Retinal pigment epithelial cell (primary cell): Measurements from ENCODE around the gene WFDC1.

Source experiments
- DNase-seq: peaks from one replicate; pipeline ENCODE4 v3.0.0-alpha.2; 2010; ENCODE audit warnings: low read depth
- H3K4me3 ChIP-seq: 2 replicates; pipeline ENCODE4 v1.5.1; 2011; ENCODE audit warnings: mild to moderate bottlenecking, low read length, control low read depth, moderate library complexity
- CTCF ChIP-seq: conservative IDR thresholded peaks from 2 replicates; pipeline ENCODE4 v1.5.1; 2011; ENCODE audit warnings: low read depth, low read length, control low read depth, inconsistent platforms

Gene WFDC1

GRCh38 chr16:84299734-84300440 is 5.2 kb downstream of the WFDC1 start:
- no peak for TF ChIP-seq CTCF
- H3K4me3 ChIP-seq, result no peak overlapping the region
- DNase-seq, result no peak

GRCh38 chr16:84302111-84302954 is 7.7 kb downstream of the WFDC1 start:
- no peak for TF ChIP-seq CTCF
- H3K4me3 ChIP-seq, result no peak overlapping the region
- no peak for DNase-seq

DNA sequence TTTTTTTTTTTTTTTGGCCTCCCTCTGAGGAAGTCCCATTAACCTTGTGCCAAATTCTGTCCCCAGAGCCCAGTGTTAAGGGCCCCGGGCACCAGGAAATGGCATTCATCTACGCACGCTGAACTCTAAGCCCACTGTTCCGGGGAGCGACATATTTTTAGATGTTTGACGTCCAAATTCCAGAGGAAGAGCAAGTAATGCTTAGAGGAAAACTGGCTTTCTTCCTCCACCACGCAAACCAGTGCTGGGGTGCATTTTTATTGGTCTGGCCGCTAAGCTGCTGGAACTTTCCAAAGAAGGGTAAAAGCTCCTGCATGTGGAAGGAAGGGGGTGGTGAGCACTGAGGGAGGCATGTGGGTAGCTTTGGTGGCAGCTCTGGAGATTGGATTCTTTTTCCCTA is 8.3 kb downstream of the WFDC1 start:
- no peak overlapping the region for H3K4me3 ChIP-seq
- no peak for TF ChIP-seq CTCF
- peak; percentile 67 for DNase-seq

GRCh38 chr16:84303516-84303915 is 8.8 kb downstream of the WFDC1 start:
- TF ChIP-seq CTCF, result no peak
- H3K4me3 ChIP-seq, result no peak overlapping the region
- DNase-seq, result no peak

DNA sequence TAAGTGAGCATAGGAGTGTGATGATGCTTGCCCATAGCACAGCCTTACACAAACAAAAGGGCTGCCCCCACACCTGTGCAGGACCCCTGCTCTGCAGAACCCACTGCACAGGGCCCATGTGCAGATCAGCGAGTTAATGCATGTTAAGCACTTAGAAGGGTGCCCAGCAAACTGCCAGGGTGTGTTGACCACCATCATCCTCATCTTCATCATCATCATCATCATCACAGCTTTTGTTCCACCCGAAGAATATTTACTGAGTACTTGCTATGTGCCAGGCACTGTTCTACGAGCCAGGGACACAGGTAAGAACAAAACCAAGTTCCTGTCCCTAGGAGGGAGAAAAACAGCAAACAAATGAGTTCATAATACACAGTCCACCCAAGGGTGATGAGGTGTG is 11.9 kb downstream of the WFDC1 start:
- no peak overlapping the region for H3K4me3 ChIP-seq
- DNase-seq, result no peak
- TF ChIP-seq CTCF, result no peak

- H3K4me3 ChIP-seq, result no peak overlapping the region
- no peak for TF ChIP-seq CTCF
- no peak for DNase-seq
Measured at GRCh38 chr16:84307209-84307954, 12.7 kb downstream of the WFDC1 start.
